Measurements from ENCODE around the gene SVIL. TPM values are rescaled to one million over a fixed set of nuclear protein-coding genes. Genes with fewer than 3 reads are reported as not detected.

SVIL gene
- total and polyA plus RNA-seq, 2 of the 13 experiments (the other 11 are each of a cell fraction or from before 2014, with no cell fraction given) = 3.9 to 12.1 TPM

- TF ChIP-seq, protein P1, sequence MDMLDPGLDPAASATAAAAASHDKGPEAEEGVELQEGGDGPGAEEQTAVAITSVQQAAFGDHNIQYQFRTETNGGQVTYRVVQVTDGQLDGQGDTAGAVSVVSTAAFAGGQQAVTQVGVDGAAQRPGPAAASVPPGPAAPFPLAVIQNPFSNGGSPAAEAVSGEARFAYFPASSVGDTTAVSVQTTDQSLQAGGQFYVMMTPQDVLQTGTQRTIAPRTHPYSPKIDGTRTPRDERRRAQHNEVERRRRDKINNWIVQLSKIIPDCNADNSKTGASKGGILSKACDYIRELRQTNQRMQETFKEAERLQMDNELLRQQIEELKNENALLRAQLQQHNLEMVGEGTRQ (IDR thresholded peaks at IDR 0.05; ENCODE audit: low read depth, low read length) = no peak
- TF ChIP-seq, protein P1 (CRISPR knock-in tag; IDR thresholded peaks at IDR 0.05; ENCODE audit: borderline replicate concordance) = no peak
- no peak for TF ChIP-seq REL (CRISPR knock-in tag; conservative IDR thresholded peaks at IDR 0.05)
- TF ChIP-seq, protein P2, sequence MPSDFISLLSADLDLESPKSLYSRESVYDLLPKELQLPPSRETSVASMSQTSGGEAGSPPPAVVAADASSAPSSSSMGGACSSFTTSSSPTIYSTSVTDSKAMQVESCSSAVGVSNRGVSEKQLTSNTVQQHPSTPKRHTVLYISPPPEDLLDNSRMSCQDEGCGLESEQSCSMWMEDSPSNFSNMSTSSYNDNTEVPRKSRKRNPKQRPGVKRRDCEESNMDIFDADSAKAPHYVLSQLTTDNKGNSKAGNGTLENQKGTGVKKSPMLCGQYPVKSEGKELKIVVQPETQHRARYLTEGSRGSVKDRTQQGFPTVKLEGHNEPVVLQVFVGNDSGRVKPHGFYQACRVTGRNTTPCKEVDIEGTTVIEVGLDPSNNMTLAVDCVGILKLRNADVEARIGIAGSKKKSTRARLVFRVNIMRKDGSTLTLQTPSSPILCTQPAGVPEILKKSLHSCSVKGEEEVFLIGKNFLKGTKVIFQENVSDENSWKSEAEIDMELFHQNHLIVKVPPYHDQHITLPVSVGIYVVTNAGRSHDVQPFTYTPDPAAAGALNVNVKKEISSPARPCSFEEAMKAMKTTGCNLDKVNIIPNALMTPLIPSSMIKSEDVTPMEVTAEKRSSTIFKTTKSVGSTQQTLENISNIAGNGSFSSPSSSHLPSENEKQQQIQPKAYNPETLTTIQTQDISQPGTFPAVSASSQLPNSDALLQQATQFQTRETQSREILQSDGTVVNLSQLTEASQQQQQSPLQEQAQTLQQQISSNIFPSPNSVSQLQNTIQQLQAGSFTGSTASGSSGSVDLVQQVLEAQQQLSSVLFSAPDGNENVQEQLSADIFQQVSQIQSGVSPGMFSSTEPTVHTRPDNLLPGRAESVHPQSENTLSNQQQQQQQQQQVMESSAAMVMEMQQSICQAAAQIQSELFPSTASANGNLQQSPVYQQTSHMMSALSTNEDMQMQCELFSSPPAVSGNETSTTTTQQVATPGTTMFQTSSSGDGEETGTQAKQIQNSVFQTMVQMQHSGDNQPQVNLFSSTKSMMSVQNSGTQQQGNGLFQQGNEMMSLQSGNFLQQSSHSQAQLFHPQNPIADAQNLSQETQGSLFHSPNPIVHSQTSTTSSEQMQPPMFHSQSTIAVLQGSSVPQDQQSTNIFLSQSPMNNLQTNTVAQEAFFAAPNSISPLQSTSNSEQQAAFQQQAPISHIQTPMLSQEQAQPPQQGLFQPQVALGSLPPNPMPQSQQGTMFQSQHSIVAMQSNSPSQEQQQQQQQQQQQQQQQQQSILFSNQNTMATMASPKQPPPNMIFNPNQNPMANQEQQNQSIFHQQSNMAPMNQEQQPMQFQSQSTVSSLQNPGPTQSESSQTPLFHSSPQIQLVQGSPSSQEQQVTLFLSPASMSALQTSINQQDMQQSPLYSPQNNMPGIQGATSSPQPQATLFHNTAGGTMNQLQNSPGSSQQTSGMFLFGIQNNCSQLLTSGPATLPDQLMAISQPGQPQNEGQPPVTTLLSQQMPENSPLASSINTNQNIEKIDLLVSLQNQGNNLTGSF (CRISPR knock-in tag; IDR thresholded peaks at IDR 0.05) = no peak
- TF ChIP-seq SNAPC4 (CRISPR knock-in tag; IDR thresholded peaks at IDR 0.05) = no peak
- no peak for TF ChIP-seq CHD4 (IDR thresholded peaks at IDR 0.05; ENCODE audit: borderline replicate concordance, low read length)
- no peak for TF ChIP-seq SMARCC2 (IDR thresholded peaks at IDR 0.05)
- TF ChIP-seq, protein P3, sequence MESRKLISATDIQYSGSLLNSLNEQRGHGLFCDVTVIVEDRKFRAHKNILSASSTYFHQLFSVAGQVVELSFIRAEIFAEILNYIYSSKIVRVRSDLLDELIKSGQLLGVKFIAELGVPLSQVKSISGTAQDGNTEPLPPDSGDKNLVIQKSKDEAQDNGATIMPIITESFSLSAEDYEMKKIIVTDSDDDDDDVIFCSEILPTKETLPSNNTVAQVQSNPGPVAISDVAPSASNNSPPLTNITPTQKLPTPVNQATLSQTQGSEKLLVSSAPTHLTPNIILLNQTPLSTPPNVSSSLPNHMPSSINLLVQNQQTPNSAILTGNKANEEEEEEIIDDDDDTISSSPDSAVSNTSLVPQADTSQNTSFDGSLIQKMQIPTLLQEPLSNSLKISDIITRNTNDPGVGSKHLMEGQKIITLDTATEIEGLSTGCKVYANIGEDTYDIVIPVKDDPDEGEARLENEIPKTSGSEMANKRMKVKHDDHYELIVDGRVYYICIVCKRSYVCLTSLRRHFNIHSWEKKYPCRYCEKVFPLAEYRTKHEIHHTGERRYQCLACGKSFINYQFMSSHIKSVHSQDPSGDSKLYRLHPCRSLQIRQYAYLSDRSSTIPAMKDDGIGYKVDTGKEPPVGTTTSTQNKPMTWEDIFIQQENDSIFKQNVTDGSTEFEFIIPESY (CRISPR knock-in tag; IDR thresholded peaks at IDR 0.05) = no peak
- no peak for TF ChIP-seq NCOA1 (CRISPR knock-in tag; IDR thresholded peaks at IDR 0.05)
- TF ChIP-seq MBD4 (IDR thresholded peaks at IDR 0.05; ENCODE audit: borderline replicate concordance, low read length) = no peak
- no peak for TF ChIP-seq YEATS2 (CRISPR knock-in tag; IDR thresholded peaks at IDR 0.05; ENCODE audit: borderline replicate concordance)
Observed at GRCh38 chr10:29628912-29629526, 5.8 kb downstream of the SVIL start (continued).
